ENCODE measurements around the gene PMVK. TPM values are rescaled to one million over a fixed set of nuclear protein-coding genes. Genes with fewer than 3 reads are reported as not detected.
A peak's percentile ranks its signal among the peaks of the same experiment; 100 is the strongest.

The PMVK gene
- polyA plus RNA-seq, 4 donors: 44.8 to 120 (median 76.0) TPM

- H3K27me3 ChIP-seq (ENCODE audit: control insufficient read depth in 3 of 3, insufficient read depth in 3 of 3, low read length in 3 of 3): no peaks in the 10 kb centered on the region
- H3K27ac ChIP-seq (ENCODE audit: low read depth in 1 of 3, low read length in 2 of 3): no peak overlapping the region
- H3K4me3 ChIP-seq (ENCODE audit: low read depth in 1 of 3, low read length in 3 of 3): no peak overlapping the region
- peaks cover 0 to 12% (median 7%) of the 10 kb centered on the region in 3 donors for H3K4me1 ChIP-seq (ENCODE audit: control insufficient read depth in 3 of 3, insufficient read depth in 2 of 3, low read depth in 1 of 3, low read length in 2 of 3)
- no peaks in the 10 kb centered on the region for H3K36me3 ChIP-seq (ENCODE audit: control insufficient read depth in 3 of 3, insufficient read depth in 2 of 3, low read depth in 1 of 3, low read length in 3 of 3)
- FAIRE-seq: no peak
- no peaks in the 10 kb centered on the region for H3K9me3 ChIP-seq (ENCODE audit: control insufficient read depth in 2 of 2, insufficient read depth in 1 of 2, low read depth in 1 of 2, low read length in 1 of 2)
- peak; percentile 72 to 79 for DNase-seq
- 26 to 31% (median 29%) methylated on average over 19 to 20 of the region's 20 CpGs for whole genome bisulfite sequencing, 3 donors
Measured at GRCh38 chr1:154878371-154879037, 58.0 kb downstream of the PMVK start.

- H3K27me3 ChIP-seq (ENCODE audit: control insufficient read depth in 3 of 3, insufficient read depth in 3 of 3, low read length in 3 of 3): no peaks in the 10 kb centered on the region
- H3K36me3 ChIP-seq (ENCODE audit: control insufficient read depth in 3 of 3, insufficient read depth in 2 of 3, low read depth in 1 of 3, low read length in 3 of 3): no peaks in the 10 kb centered on the region
- FAIRE-seq: no peak
- DNase-seq: peak; percentile 64 to 94
- WGBS, 3 donors: 33 to 67% (median 33%) methylated on average over 17 of the region's 17 CpGs
- H3K27ac ChIP-seq (ENCODE audit: low read depth in 1 of 3, low read length in 2 of 3): peak overlapping the region in 2 of 3 donors; percentile 38 to 75
- no peak overlapping the region for H3K4me3 ChIP-seq (ENCODE audit: low read depth in 1 of 3, low read length in 3 of 3)
- H3K9me3 ChIP-seq (ENCODE audit: control insufficient read depth in 2 of 2, insufficient read depth in 1 of 2, low read depth in 1 of 2, low read length in 1 of 2): no peaks in the 10 kb centered on the region
- H3K4me1 ChIP-seq (ENCODE audit: control insufficient read depth in 3 of 3, insufficient read depth in 2 of 3, low read depth in 1 of 3, low read length in 2 of 3): peaks cover 0 to 12% (median 7%) of the 10 kb centered on the region in 3 donors
Measured at GRCh38 chr1:154877370-154877974, 59.0 kb downstream of the PMVK start.

- Histone ChIP-seq H3K27ac (ENCODE audit: low read depth in 1 of 3, low read length in 2 of 3) (peak overlapping the region in 2 of 3 donors; percentile 38 to 75), H3K27me3 (ENCODE audit: control insufficient read depth in 3 of 3, insufficient read depth in 3 of 3, low read length in 3 of 3) (no peaks in the 10 kb centered on the region), H3K9me3 (ENCODE audit: control insufficient read depth in 2 of 2, insufficient read depth in 1 of 2, low read depth in 1 of 2, low read length in 1 of 2) (no peaks in the 10 kb centered on the region), H3K4me1 (ENCODE audit: control insufficient read depth in 3 of 3, insufficient read depth in 2 of 3, low read depth in 1 of 3, low read length in 2 of 3) (peaks cover 0 to 12% (median 7%) of the 10 kb centered on the region in 3 donors), H3K36me3 (ENCODE audit: control insufficient read depth in 3 of 3, insufficient read depth in 2 of 3, low read depth in 1 of 3, low read length in 3 of 3) (no peaks in the 10 kb centered on the region), H3K4me3 (ENCODE audit: low read depth in 1 of 3, low read length in 3 of 3) (no peak overlapping the region)
- no peak for DNase-seq
- 41 to 72% (median 65%) methylated on average over 3 of the region's 3 CpGs for WGBS, 3 donors
- FAIRE-seq: no peak
Measured at GRCh38 chr1:154876842-154877369, 59.6 kb downstream of the PMVK start.

Other genes with a start within 250 kb of the PMVK start
- gene KCNN3, start 66.4 kb downstream of the PMVK start, polyA plus RNA-seq: 1 to 10 TPM in 2 of 4 donors, under 1 TPM in 2; 0.27 to 1.6 (median 0.94) TPM
- gene PBXIP1, start 19.4 kb upstream of the PMVK start, polyA plus RNA-seq: 10 to 100 TPM; 31.9 to 97.8 (median 37.8) TPM
- 10 to 100 TPM; 22.1 to 34.7 (median 24.8) TPM for gene PYGO2, start 25.1 kb upstream of the PMVK start, polyA plus RNA-seq
- 10 to 100 TPM; 59.7 to 84.8 (median 66.7) TPM for gene SHC1, start 34.0 kb upstream of the PMVK start, polyA plus RNA-seq
- 100 to 1,000 TPM in 1 of 4 donors, 10 to 100 TPM in 3; 63.7 to 117 (median 75.6) TPM for gene CKS1B, start 38.0 kb upstream of the PMVK start, polyA plus RNA-seq
- gene FLAD1, start 46.6 kb upstream of the PMVK start, polyA plus RNA-seq: 10 to 100 TPM; 25.1 to 51.4 (median 34.4) TPM
- gene LENEP, start 56.9 kb upstream of the PMVK start, polyA plus RNA-seq: under 1 TPM in 1 of 4 donors, not detected in 3; 0.64 TPM
- 100 to 1,000 TPM in 2 of 4 donors, 10 to 100 TPM in 2; 51.5 to 222 (median 115) TPM for gene ZBTB7B, start 66.1 kb upstream of the PMVK start, polyA plus RNA-seq
- gene DCST2, start 97.1 kb upstream of the PMVK start, polyA plus RNA-seq: 10 to 100 TPM in 2 of 4 donors, 1 to 10 TPM in 2; 1.9 to 27.1 (median 10.6) TPM
- under 1 TPM in 2 of 4 donors, not detected in 2; 0.10 to 0.56 TPM for gene DCST1, start 97.1 kb upstream of the PMVK start, polyA plus RNA-seq
- gene ADAM15, start 114.6 kb upstream of the PMVK start, polyA plus RNA-seq: 100 to 1,000 TPM in 3 of 4 donors, 10 to 100 TPM in 1; 24.9 to 206 (median 147) TPM
- 10 to 100 TPM; 16.8 to 41.3 (median 17.4) TPM for gene EFNA4, start 127.0 kb upstream of the PMVK start, polyA plus RNA-seq
- 1 to 10 TPM; 2.0 to 7.0 (median 5.4) TPM for gene EFNA3, start 142.1 kb upstream of the PMVK start, polyA plus RNA-seq
- gene EFNA1, start 191.2 kb upstream of the PMVK start, polyA plus RNA-seq: 100 to 1,000 TPM in 3 of 4 donors, 10 to 100 TPM in 1; 50.6 to 166 (median 145) TPM
- gene SLC50A1, start 199.1 kb upstream of the PMVK start, polyA plus RNA-seq: 10 to 100 TPM; 44.6 to 99.5 (median 61.9) TPM
- gene DPM3, start 203.8 kb upstream of the PMVK start, polyA plus RNA-seq: 100 to 1,000 TPM in 3 of 4 donors, 10 to 100 TPM in 1; 68.5 to 306 (median 238) TPM
- 100 to 1,000 TPM; 144 to 286 (median 201) TPM for gene KRTCAP2, start 236.6 kb upstream of the PMVK start, polyA plus RNA-seq
- under 1 TPM in 3 of 4 donors, not detected in 1; 0.27 to 0.64 (median 0.57) TPM for gene TRIM46, start 237.1 kb upstream of the PMVK start, polyA plus RNA-seq